HG03175 (cell line): ENCODE measurements around the gene CHMP3.
"Not testable (repeated sequence)": the region's sequence is repeated elsewhere in the genome, so short reads cannot be mapped to it uniquely, and the experiment has no call there.

ENCODE experiments used
- ATAC-seq: cut with Tn5 transposase; IDR thresholded peaks from one replicate; pipeline ENCODE4 v1.9.1; 2021; ENCODE audit warnings: mild to moderate bottlenecking, moderate library complexity; ENCODE audit not compliant: unreplicated experiment

Gene CHMP3

DNA sequence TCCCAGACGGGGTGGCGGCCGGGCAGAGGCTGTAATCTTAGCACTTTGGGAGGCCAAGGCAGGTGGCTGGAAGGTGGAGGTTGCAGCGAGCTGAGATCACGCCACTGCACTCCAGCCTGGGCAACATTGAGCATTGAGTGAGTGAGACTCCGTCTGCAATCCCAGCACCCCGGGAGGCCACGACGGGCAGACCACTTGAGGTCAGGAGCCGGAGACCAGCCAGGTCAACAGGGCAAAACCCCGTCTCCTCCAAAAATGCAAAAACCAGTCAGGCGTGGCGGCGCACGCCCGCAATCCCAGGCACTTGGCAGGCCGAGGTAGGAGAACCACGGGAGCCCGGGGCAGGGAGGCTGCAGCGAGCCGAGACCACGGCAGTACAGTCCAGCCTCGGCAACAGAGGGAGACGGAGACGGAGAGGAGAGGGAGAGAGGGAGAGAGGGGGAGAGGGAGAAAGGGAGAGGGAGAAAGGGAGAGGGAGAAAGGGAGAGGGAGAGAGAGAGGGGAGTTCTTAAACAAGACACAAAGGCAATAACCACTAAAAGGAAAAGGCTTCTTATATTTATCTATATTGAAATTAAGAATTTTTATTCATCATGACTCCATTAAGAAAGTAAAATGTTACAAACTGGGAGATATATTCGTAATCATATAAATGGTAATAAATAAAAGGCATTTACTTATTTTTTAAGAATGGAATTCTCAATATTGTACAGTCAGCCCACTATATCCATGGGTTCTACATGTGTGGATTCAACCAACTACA, 13.1 kb downstream of the CHMP3 start:
- ATAC-seq: not testable (repeated sequence)

- ATAC-seq: not testable (repeated sequence)
Measured at GRCh38 chr2:86549440-86549839, 13.8 kb downstream of the CHMP3 start.

DNA sequence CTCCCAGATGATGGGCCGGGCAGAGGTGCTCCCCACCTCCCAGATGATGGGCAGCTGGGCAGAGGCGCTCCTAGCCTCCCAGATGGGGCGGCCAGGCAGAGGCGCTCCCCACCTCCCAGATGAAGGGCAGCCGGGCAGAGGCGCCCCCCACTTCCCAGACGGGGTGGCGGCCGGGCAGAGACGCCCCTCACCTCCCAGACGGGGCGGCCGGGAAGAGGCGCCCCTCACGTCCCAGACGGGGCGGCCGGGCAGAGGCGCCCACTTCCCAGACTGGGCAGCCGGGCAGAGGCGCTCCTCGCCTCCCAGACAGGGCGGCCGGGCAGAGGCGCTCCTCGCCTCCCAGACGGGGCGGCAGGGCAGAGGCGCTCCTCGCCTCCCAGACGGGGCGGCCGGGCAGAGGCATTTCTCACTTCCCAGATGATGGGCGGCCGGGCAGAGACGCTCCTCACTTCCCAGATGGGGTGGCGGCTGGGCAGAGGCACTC, 14.3 kb downstream of the CHMP3 start:
- ATAC-seq: not testable (repeated sequence)

DNA sequence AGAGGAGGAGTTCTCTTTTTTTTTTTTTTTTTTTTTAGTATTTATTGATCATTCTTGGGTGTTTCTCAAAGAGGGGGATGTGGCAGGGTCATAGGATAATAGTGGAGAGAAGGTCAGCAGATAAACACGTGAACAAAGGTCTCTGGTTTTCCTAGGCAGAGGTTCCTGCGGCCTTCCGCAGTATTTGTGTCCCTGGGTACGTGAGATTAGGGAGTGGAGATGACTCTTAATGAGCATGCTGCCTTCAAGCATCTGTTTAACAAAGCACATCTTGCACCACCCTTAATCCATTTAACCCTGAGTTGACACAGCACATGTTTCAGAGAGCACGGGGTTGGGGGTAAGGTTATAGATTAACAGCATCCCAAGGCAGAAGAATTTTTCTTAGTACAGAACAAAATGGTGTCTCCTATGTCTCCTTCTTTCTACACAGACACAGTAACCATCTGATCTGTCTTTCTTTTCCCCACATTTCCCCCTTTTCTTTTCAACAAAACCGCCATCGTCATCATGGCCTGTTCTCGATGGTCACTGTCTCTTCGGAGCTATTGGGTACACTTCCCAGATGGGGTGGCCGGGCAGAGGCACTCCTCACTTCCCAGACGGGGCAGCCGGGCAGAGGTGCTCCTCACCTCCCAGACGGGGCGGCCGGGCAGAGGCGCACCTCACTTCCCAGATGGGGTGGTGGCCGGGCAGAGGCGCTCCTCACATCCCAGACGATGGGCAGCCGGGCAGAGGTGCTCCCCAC, 14.9 kb downstream of the CHMP3 start:
- ATAC-seq: not testable (repeated sequence)

GRCh38 chr2:86545296-86545924, 17.8 kb downstream of the CHMP3 start:
- not testable (repeated sequence) for ATAC-seq

DNA sequence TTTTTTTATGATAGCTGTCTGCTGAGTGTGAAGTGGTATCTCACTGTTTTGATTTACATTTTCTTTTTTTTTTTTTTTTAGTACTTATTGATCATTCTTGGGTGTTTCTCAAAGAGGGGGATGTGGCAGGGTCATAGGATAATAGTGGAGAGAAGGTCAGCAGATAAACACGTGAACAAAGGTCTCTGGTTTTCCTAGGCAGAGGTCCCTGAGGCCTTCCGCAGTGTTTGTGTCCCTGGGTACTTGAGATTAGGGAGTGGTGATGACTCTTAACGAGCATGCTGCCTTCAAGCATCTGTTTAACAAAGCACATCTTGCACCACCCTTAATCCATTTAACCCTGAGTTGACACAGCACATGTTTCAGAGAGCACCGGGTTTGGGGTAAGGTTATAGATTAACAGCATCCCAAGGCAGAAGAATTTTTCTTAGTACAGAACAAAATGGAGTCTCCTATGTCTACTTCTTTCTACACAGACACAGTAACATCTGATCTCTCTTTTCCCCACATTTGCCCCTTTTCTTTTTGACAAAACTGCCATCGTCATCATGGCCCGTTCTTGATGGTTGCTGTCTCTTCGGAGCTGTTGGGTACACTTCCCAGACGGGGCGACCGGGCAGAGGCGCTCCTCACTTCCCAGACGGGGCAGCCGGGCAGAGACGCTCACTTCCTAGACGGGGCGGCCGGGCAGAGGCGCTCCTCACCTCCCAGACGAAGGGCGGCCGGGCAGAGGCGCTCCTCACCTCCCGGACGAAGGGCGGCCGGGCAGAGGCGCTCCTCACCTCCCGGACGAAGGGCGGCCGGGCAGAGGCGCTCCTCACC, 18.8 kb downstream of the CHMP3 start:
- not testable (repeated sequence) for ATAC-seq

- no peak for ATAC-seq
Measured at GRCh38 chr2:86543793-86544192, 19.4 kb downstream of the CHMP3 start.

GRCh38 chr2:86543335-86543734, 19.9 kb downstream of the CHMP3 start:
- ATAC-seq: no peak

DNA sequence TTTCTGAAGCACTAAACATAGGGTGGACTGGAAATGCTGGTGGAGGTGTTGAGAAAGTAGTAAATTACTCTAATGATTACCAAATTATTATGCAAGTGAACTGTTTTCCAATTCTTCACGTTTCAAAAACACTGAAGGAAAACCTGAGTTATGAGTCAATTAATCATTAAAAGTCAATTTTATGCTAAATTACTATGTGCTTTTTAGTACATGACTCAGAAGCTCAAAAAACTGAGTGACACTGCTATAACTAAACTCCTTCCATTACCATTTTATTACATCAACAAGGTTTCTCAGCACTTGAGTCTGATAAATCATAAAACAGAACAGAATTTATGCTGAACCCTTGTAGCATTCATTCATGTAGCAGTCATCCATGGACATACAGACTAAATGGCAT, 20.4 kb downstream of the CHMP3 start:
- no peak for ATAC-seq

DNA sequence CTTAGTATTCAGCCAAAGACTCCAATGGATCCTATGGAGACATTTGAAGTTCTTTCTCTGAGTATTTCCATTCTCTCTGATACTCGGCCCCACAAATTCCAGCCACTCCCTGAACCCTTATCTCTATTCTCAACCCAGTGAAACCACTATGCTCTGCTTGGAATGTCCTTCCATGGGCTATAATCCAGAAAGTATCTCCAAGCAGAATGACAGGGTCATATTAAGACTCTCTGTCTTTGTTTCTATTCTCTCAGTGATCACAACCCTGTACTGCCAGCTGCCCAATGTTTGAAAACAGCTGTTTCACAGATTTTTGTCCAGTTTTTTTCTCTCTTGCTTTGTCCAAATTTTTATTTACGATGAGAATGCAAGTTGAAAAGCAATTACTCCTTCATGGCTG, 21.9 kb downstream of the CHMP3 start:
- ATAC-seq: no peak

DNA sequence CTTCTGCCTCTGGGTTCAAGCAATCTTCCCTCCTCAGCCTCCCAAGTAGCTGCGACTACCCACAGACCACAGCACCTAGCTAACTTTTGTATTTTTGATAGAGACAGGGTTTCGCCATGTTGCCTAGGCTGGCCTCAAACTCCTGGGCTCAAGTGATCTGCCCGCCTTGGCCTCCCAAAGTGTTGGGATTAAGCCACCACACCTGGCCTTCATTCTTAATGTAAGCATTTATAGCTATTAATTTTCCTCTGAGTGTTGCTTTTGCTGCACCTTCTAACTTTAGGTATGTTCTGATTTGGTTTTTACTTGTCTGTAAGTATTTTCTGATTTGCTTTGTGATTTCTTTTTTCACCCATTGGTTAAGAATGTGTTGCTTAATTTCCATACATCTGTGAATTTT, 29.7 kb downstream of the CHMP3 start:
- no peak for ATAC-seq

DNA sequence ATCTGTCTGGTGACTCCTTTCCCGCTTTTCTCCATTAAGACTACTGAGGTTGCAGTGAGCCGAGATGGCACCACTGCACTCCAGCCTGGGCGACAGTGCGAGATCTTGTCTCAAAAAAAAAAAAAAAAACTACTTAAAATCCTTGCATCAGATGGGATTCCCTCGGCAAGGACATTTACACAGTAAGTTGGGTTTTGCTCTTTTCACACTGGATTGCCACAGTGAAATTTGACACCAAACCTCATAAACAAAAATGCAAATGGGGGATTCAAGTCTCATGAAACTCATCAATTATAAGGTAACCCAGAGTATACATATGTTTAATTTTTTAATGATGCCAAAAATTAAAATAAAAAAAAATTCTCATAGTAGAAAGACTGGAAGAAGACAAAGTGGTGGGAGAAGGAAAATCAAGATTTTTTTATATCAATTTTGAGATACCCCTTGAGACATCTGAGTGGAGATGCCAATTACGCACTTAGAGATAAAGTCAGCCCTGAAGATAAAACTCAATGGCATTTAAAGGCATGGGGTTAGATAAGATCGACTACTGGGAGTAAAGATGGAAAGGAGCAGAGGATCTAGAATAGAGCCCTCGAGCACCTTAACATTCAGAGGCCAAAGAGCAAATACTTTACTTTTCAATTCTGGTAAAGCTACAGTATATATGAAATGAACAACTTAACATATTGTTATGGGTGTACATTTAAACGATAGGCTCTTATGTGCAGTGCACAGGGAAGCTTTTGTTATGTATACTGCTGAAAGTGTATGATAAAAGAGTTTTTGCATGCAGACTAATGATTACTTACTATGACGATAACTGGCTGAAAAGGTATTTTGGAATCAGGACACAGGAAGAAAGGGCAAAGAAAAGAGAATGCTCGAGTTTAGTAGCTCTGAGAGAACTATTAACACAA, 37.6 kb downstream of the CHMP3 start:
- no peak for ATAC-seq

DNA sequence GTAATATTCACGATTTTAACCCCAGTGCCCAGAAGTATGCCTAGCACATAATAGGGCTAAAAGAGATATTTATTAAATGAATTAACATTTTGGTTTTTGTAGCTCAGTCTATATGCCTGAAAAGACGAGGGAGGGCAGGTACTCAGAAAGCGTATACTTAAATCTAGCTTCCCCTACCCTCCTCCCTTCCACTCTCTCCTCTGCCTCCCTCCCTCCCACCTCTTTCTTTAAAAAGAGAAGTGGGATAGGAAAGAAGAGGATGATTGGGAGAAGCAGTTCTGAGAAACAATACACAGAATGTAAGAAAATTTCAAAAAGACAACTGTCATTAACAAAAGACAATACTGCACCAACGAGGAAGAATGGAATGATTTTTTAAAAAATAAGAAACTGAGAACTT, 39.8 kb downstream of the CHMP3 start:
- ATAC-seq: no peak

- no peak for ATAC-seq
Measured at GRCh38 chr2:86522711-86523110, 40.5 kb downstream of the CHMP3 start.

DNA sequence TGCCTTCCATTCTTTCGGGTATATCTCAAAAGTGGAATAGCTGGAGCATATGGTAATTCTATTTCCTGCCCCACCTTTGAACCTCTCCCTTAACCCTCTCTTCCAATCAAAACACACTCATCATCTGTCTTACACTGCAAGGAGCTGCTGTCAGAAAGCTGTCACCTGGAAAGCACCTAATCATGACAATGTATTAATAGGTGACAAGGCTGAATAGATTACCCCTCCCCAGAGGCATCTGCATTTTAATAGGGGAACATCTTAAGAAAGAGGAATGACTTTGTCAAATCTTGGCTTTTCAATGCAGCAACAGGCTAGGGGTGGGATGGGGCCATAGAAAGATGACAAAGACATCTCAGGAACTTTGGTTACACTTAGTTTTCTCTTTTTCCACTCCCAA, 41.3 kb downstream of the CHMP3 start:
- ATAC-seq: no peak

DNA sequence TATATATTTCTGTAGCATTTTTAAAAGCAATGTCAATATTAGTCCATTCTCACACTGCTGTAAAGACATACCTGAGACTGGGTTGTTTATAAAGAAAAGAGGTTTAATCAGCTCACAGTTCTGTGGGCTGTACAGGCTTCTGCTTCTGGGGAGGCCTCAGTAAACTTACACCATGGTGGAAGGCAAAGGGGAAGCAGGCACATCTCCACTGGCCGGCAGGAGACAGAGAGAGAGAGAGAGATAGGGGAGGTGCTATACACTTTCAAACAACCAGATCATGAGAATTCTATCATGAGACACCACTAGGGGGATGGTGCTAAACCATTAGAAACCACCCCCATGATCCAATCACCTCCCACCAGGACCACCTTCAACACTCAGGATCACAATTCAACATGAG, 43.1 kb downstream of the CHMP3 start:
- ATAC-seq: no peak

DNA sequence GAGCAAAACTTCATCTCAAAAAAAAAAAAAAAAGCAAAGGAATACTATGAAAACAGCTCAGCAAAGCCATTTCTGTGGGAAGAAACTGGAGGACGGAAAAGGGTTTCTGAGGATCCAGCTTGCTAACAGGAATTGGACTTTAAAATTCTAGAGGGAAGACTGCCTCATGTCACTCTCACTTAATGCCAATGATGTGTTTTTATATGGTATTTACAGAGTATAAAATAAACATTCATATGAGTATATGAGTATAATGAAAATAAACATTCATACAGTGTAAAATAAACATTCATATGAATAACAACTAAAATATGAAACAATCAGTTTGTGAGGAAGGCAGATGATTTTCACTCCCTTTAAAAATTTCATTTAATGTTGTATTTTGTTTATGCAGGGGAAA, 43.9 kb downstream of the CHMP3 start:
- no peak for ATAC-seq

DNA sequence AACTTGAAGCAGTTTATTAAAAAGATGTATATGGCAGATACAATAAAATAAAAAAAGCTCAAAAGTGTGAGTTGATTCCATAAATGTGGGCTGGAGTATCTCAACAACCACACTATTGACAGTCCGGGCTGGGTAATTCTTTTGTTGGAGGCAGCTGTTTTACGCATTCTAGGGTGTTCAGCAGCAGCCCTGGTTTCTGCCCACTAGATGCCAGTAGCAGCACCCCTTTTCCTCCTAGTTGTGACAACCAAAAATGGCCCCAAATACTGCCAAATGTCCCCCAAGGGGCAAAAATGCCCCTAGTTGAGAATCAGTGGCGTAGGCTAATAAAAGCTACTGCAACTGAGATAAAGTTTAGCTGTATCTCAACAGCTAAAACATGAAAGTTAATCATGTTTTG, 44.8 kb downstream of the CHMP3 start:
- ATAC-seq: no peak

- ATAC-seq: no peak
Measured at GRCh38 chr2:86513948-86514660, 49.1 kb downstream of the CHMP3 start.
